H9 (cell line): ENCODE data around the gene ZNF678. TPM values are rescaled to one million over a fixed set of nuclear protein-coding genes. Genes with fewer than 3 reads are reported as not detected.

ENCODE experiments used
- DNase-seq: peaks from one replicate; pipeline ENCODE4 v3.0.0-alpha.2; 2017
- H2AFZ ChIP-seq: one replicate; pipeline ENCODE4 v1.6.1; 2013; ENCODE audit warnings: mild to moderate bottlenecking, low read length, control low read depth, moderate library complexity
- H2AK5ac ChIP-seq: 2 replicates; pipeline ENCODE4 v1.6.1; 2013; ENCODE audit warnings: low read length, control low read depth, mixed read lengths; ENCODE audit not compliant: insufficient read length
- H2BK120ac ChIP-seq: one replicate; pipeline ENCODE4 v1.6.1; 2013; ENCODE audit warnings: low read depth, mild to moderate bottlenecking, low read length, control low read depth, inconsistent platforms; ENCODE audit not compliant: poor library complexity, severe bottlenecking
- H2BK12ac ChIP-seq: 2 replicates; pipeline ENCODE4 v1.6.1; 2013; ENCODE audit warnings: low read length, control low read depth, mixed read lengths, low read depth; ENCODE audit not compliant: insufficient read length
- H2BK15ac ChIP-seq: 2 replicates; pipeline ENCODE4 v1.6.1; 2013; ENCODE audit warnings: low read depth, low read length, control low read depth
- H2BK20ac ChIP-seq: one replicate; pipeline ENCODE4 v1.6.1; 2013; ENCODE audit warnings: low read depth, mild to moderate bottlenecking, low read length, control low read depth, inconsistent platforms; ENCODE audit not compliant: poor library complexity, severe bottlenecking
- H2BK5ac ChIP-seq: 2 replicates; pipeline ENCODE4 v1.6.1; 2013; ENCODE audit warnings: low read length, control low read depth, mixed read lengths; ENCODE audit not compliant: insufficient read length
- H3K14ac ChIP-seq: 2 replicates; pipeline ENCODE4 v1.6.1; 2013; ENCODE audit warnings: low read length, control low read depth; ENCODE audit not compliant: insufficient read depth
- H3K18ac ChIP-seq: 2 replicates; pipeline ENCODE4 v1.6.1; 2013; ENCODE audit warnings: low read depth, mild to moderate bottlenecking, mixed read lengths, low read length, control low read depth; ENCODE audit not compliant: insufficient read length
- H3K23ac ChIP-seq: 2 replicates; pipeline ENCODE4 v1.6.1; 2013; ENCODE audit warnings: low read length, control low read depth, mixed read lengths, low read depth; ENCODE audit not compliant: insufficient read length
- H3K23me2 ChIP-seq: 2 replicates; pipeline ENCODE4 v1.6.1; 2013; ENCODE audit warnings: low read depth, mild to moderate bottlenecking, mixed read lengths, low read length, control low read depth; ENCODE audit not compliant: insufficient read length, poor library complexity, severe bottlenecking
- H3K27ac ChIP-seq: 2 replicates; pipeline ENCODE4 v1.5.1; 2013; ENCODE audit warnings: low read length, control low read depth, mixed read lengths, low read depth; ENCODE audit not compliant: insufficient read length
- H3K27me3 ChIP-seq: 2 replicates; pipeline ENCODE4 v1.6.1; 2013; ENCODE audit warnings: low read length, control low read depth, inconsistent platforms; ENCODE audit not compliant: insufficient read depth
- H3K4ac ChIP-seq: 2 replicates; pipeline ENCODE4 v1.6.1; 2013; ENCODE audit warnings: low read depth, mild to moderate bottlenecking, control low read depth, inconsistent platforms, low read length, moderate library complexity
- H3K4me1 ChIP-seq: 2 replicates; pipeline ENCODE4 v1.6.1; 2013; ENCODE audit warnings: low read length, control low read depth, inconsistent platforms; ENCODE audit not compliant: insufficient read depth
- H3K4me2 ChIP-seq: 2 replicates; pipeline ENCODE4 v1.6.1; 2013; ENCODE audit warnings: low read length, control low read depth, mixed read lengths; ENCODE audit not compliant: insufficient read length, insufficient read depth
- H3K56ac ChIP-seq: 2 replicates; pipeline ENCODE4 v1.6.1; 2013; ENCODE audit warnings: low read depth, mild to moderate bottlenecking, mixed read lengths, low read length, control low read depth; ENCODE audit not compliant: insufficient read length
- H3K79me1 ChIP-seq: 2 replicates; pipeline ENCODE4 v1.6.1; 2013; ENCODE audit warnings: low read depth, mild to moderate bottlenecking, moderate library complexity, low read length, control low read depth, inconsistent platforms; ENCODE audit not compliant: insufficient read depth, poor library complexity, severe bottlenecking
- H3K79me2 ChIP-seq: 2 replicates; pipeline ENCODE4 v1.6.1; 2013; ENCODE audit warnings: low read length, control low read depth, inconsistent platforms; ENCODE audit not compliant: insufficient read depth
- H3K9ac ChIP-seq: 2 replicates; pipeline ENCODE4 v1.6.1; 2013; ENCODE audit warnings: low read length, control low read depth, mixed read lengths; ENCODE audit not compliant: insufficient read length; ENCODE audit errors: extremely low read depth
- H3K9me3 ChIP-seq: one replicate; pipeline ENCODE4 v1.6.1; 2013; ENCODE audit warnings: low read depth, low read length, inconsistent platforms; ENCODE audit not compliant: control insufficient read depth
- H3T11ph ChIP-seq: one replicate; pipeline ENCODE4 v1.6.1; 2013; ENCODE audit warnings: mild to moderate bottlenecking, low read length, control low read depth, inconsistent platforms
- H4K20me1 ChIP-seq: one replicate; pipeline ENCODE4 v1.6.1; 2013; ENCODE audit not compliant: control insufficient read depth, insufficient read length, insufficient read depth
- H4K5ac ChIP-seq: 2 replicates; pipeline ENCODE4 v1.6.1; 2013; ENCODE audit warnings: low read depth, mild to moderate bottlenecking, mixed read lengths, low read length, control low read depth; ENCODE audit not compliant: insufficient read length
- H4K8ac ChIP-seq: replicated peaks from 2 replicates; pipeline ENCODE4 v1.6.1; 2013; ENCODE audit warnings: low read length, control low read depth, mixed read lengths, low read depth; ENCODE audit not compliant: insufficient read length
- H4K91ac ChIP-seq: 2 replicates; pipeline ENCODE4 v1.6.1; 2013; ENCODE audit warnings: low read depth, mild to moderate bottlenecking, moderate library complexity, mixed read lengths, low read length, control low read depth; ENCODE audit not compliant: insufficient read length
- H3K27ac Mint-ChIP-seq, 3 experiments: 2 replicates in 2 of 3; 3 replicates in 1 of 3; pipeline ENCODE4 v1.8.0; 2020 to 2021; ENCODE audit warnings: mixed read lengths in 3 of 3, mild to moderate bottlenecking in 1 of 3, moderate library complexity in 1 of 3
- H3K27me3 Mint-ChIP-seq: 2 replicates; pipeline ENCODE4 v1.8.0; 2021; ENCODE audit warnings: low read depth, mild to moderate bottlenecking, moderate library complexity, mixed read lengths
- H3K36me3 Mint-ChIP-seq, 3 experiments: 2 replicates in 2 of 3; 3 replicates in 1 of 3; pipeline ENCODE4 v1.8.0; 2020 to 2021; ENCODE audit warnings: low read depth in 3 of 3, mixed read lengths in 3 of 3; ENCODE audit not compliant: insufficient read depth in 1 of 3
- H3K4me1 Mint-ChIP-seq, 2 experiments: 2 replicates each; pipeline ENCODE4 v1.8.0; 2020; ENCODE audit warnings: mixed read lengths in 2 of 2
- H3K4me3 Mint-ChIP-seq, 2 experiments: 2 replicates in 1 of 2; 3 replicates in 1 of 2; pipeline ENCODE4 v1.8.0; 2020 to 2021; ENCODE audit warnings: mild to moderate bottlenecking in 2 of 2, mixed read lengths in 2 of 2, moderate library complexity in 1 of 2
- H3K9me3 Mint-ChIP-seq, 2 experiments: 2 replicates in 1 of 2; 3 replicates in 1 of 2; pipeline ENCODE4 v1.8.0; 2020; ENCODE audit warnings: mild to moderate bottlenecking in 2 of 2, mixed read lengths in 2 of 2, moderate library complexity in 1 of 2
- CTCF ChIP-seq: fragments of 200-600 bp; sonication (generic); conservative IDR thresholded peaks from 3 replicates; pipeline ENCODE4 v1.8.0; 2021; ENCODE audit warnings: antibody characterized with exemption, mild to moderate bottlenecking
- WGBS: extraction: QIAGEN DNeasy Blood & Tissue Kit; methylation state at CpG from one replicate; pipeline ENCODE4 v1.1.7; 2013; ENCODE audit warnings: missing lambda C conversion rate, low lambda C conversion rate, mixed read lengths; ENCODE audit not compliant: insufficient read length; ENCODE audit errors: extremely low coverage; 5-methylcytosine and 5-hydroxymethylcytosine counted together
- total RNA-seq: library from RNA; stranded (reverse); gene quantifications from 2 replicates; pipeline ENCODE4 v1.2.1, GENCODE V29; 2021

The ZNF678 gene
- total RNA-seq, 1 experiment from 2014 or later: 25.3 TPM

GRCh38 chr1:227572752-227573151, 9.4 kb downstream of the ZNF678 start:
- Histone ChIP-seq H3T11ph (no peak overlapping the region), H2AK5ac (no peak overlapping the region), H3K27me3 (no peaks in the 10 kb centered on the region), H3K4me2 (no peak overlapping the region), H2BK15ac (no peak overlapping the region), H2BK120ac (no peak overlapping the region), H3K4me1 (no peaks in the 10 kb centered on the region), H2BK5ac (no peak overlapping the region), H3K9me3 (no peaks in the 10 kb centered on the region), H2BK12ac (no peak overlapping the region), H2BK20ac (no peak overlapping the region), H3K4ac (no peak overlapping the region), H2AFZ (no peak overlapping the region), H3K27ac (no peak overlapping the region), H3K79me2 (peaks cover 36% of the 10 kb centered on the region; the same call in 1 of the 2 replicates), H3K79me1 (peaks cover 10% of the 10 kb centered on the region), H3K23ac (no peak overlapping the region), H3K18ac (no peak overlapping the region), H3K14ac (no peak overlapping the region), H3K23me2 (no peaks in the 10 kb centered on the region), H4K20me1 (no peaks in the 10 kb centered on the region), H3K56ac (no peak overlapping the region), H4K5ac (no peak overlapping the region), H3K9ac (no peak overlapping the region), H4K91ac (no peak overlapping the region), H4K8ac (no peak overlapping the region)
- Mint-ChIP-seq H3K27me3 (no peaks in the 10 kb centered on the region), H3K36me3 (peaks cover 2 to 65% (median 19%) of the 10 kb centered on the region in 3 experiments; a peak in 6 of 7 replicates), H3K4me1 (peaks cover 12 to 17% of the 10 kb centered on the region in 2 experiments), H3K27ac (0 out of 7 replicates have a peak overlapping the region, but pooled peaks of 1 of the 3 experiments have one; percentile 36), H3K4me3 (no peak overlapping the region), H3K9me3 (peaks cover 23 to 64% of the 10 kb centered on the region in 2 experiments)
- no peak for TF ChIP-seq CTCF
- no CpG with 5 or more reads among the region's 7 CpGs for WGBS
- no peak for DNase-seq
